ENCODE data around the gene HRH3.

The HRH3 gene

DNA sequence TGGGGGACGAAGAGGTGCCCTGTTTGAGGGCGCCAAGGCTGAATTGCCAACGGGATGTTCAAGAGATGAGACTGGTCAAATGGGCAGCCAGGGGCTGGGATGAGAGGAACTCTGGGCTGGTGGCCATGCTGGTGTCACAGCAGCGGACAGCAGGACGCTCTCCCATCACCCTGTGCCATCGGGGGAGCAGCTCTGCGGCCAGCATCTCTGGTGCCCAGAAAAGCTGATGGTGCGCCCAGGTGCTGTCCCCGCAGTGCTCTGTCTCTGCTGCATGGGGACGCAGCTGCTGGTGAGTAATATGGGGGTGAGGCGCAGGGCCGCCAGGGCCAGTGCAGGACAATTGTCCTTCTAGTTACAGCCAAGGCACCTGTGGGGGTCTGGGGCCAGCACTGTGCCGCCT is 4.9 kb upstream of the HRH3 start:
- no peak for DNase-seq (ENCODE audit: low spot score)
- TF ChIP-seq, protein P1, sequence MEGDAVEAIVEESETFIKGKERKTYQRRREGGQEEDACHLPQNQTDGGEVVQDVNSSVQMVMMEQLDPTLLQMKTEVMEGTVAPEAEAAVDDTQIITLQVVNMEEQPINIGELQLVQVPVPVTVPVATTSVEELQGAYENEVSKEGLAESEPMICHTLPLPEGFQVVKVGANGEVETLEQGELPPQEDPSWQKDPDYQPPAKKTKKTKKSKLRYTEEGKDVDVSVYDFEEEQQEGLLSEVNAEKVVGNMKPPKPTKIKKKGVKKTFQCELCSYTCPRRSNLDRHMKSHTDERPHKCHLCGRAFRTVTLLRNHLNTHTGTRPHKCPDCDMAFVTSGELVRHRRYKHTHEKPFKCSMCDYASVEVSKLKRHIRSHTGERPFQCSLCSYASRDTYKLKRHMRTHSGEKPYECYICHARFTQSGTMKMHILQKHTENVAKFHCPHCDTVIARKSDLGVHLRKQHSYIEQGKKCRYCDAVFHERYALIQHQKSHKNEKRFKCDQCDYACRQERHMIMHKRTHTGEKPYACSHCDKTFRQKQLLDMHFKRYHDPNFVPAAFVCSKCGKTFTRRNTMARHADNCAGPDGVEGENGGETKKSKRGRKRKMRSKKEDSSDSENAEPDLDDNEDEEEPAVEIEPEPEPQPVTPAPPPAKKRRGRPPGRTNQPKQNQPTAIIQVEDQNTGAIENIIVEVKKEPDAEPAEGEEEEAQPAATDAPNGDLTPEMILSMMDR (IDR thresholded peaks at IDR 0.05; ENCODE audit: extremely low read depth, missing control alignments): no peak

DNA sequence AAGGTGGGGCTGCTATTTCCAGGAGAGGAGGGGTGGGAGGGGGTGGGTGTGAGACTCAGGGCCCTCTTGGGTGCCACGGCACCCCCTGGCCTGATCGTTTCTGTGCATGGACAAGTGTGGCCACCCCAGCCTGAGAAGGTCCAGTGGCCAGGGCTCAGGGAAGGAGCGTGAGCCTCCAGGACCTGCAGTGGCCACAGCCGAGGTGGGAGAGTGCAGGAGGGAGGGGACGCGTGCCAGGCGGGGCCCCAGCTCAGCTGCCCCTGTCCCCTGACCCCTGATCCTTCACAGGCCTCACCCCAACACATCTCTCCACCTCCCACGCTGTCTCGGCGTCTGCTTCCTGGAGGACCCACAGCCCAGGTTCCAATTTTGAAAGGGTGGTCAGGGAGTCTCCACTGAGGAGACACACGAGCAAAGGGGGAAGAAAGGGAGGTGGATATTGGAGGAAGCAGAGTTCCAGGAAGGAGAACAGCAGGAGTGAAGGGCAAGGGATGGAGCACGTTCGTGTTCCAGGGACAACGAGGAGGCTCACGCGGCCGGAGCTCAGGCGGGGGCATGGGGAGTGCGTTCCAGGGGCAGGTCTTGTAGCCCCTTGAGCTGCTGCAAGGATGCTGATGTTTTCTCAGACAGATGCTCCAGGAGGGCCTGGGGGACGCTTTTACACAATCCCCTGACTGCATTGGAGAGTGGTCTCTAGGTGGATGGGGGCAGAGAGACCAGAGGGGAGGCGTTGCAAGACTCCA is 4.2 kb upstream of the HRH3 start:
- TF ChIP-seq, protein P1 (IDR thresholded peaks at IDR 0.05; ENCODE audit: extremely low read depth, missing control alignments): no peak
- DNase-seq (ENCODE audit: low spot score): no peak

DNA sequence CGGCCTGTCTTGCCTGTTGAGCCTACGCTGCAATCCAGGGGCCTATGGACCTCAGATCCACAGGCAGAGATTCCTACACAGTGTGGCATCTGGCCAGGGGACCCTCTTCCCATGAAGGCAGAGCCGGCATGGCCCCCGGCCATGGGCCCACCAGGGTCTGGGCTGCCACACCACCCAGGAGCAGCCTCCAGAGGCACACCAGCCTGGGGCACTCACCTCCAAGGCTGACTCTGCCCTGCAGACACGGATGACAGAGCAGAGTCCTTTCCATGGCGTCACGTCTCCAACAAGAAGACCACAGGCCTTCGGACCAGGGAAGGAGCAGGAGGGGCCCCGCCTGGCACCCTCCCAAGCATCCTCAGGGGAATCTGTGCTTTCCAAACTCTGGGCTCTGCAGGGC is 3.5 kb upstream of the HRH3 start:
- TF ChIP-seq, protein P1 (IDR thresholded peaks at IDR 0.05; ENCODE audit: extremely low read depth, missing control alignments): no peak
- DNase-seq (ENCODE audit: low spot score): no peak

DNA sequence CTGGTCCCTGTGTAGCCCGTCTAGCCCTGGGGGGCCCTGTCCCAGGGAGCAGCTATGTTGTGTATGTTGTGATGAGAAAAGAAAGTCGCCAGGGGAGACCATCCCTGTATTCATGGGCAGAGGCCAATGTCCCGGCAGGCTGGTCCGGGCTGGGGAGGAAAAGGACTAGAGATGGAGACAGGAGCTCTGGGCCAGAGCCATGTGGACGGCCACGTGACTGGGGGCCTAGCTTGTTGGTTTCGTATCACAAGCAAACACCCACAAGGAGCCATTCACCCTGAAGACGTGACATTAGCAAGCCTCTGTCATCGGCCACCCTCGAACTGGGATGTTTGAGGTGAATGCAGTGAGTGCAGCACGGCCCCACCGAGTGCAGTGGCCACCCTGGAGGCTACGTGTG is 2.9 kb upstream of the HRH3 start:
- DNase-seq (ENCODE audit: low spot score): no peak
- TF ChIP-seq, protein P1 (IDR thresholded peaks at IDR 0.05; ENCODE audit: extremely low read depth, missing control alignments): no peak

DNA sequence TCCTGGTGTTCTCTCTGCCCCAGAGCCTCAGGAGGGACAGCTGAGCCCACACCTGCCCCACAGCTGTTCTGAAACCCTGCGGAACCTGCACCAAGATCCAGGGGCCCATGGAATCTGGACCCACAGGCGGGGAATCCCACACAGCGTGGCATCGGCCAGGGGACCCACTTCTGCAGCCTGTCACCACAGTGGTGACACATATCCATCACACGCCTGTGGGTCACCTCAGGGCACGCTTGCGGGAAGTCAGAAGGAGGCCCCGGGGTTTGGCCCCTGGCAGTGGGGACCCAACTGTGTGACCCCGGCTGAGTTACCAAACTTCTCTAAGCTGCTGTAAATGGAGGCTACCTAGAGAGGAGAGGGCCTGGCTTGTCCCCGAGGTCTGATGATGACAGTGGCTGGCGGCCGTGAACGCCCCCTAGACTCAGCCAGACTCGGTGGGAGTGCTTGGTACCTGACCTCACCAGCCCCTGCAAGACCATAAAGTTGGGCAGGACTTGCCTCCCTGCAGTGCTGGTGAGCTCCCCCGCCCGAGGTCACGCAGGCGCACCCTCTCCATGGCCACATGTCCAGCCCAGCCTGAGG is 2.3 kb upstream of the HRH3 start:
- TF ChIP-seq, protein P1 (IDR thresholded peaks at IDR 0.05; ENCODE audit: extremely low read depth, missing control alignments): no peak
- no peak for DNase-seq (ENCODE audit: low spot score)

DNA sequence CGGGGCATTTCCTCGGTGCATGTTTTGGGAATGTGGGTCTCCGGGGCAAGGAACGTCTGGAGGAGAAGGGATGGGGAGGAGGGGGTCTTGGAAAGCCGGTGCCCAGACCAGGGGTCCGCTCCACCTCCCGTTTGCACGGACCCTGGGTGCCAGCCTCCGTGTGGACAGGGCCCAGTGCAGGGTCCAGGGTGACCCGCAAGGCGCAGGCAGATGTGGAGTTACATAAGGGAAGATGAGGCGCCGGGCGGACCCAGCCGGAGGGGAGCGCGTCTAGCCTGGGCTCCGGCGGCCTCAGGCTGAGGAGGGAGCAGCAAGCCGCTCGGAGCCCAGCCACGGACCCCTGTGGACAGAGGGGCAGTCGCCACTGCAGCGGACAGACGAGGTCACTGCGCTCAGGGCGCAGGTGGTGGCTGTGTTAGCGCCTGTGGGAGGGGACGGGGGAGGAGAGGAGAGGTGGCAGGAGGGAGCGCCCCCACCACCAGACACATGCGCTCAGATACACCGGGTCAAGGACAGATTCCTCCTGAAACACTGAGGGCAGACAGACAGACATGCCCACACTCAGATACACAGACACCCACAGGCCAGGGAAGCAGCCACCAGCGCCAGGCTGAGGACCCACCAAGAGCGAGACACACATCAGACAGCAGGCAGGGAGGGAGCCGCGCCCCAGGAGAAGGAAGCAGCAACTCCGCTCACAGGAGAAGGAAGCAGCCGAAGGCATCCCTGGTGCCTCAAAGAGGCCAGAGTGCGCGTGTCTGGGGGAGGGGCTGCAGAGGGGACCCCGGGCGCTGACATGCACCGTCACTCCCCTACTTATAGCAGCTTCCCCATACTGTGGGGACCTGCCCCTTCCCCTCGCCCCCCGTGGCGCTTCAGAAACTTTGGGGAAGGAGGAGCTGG is 839 bp upstream of the HRH3 start:
- TF ChIP-seq, protein P1 (IDR thresholded peaks at IDR 0.05; ENCODE audit: extremely low read depth, missing control alignments): no peak
- DNase-seq (ENCODE audit: low spot score): peak; percentile 42
